Measurements from ENCODE around the gene SNAP29.
"Not testable (repeated sequence)": the region's sequence is repeated elsewhere in the genome, so short reads cannot be mapped to it uniquely, and the experiment has no call there.

The SNAP29 gene

GRCh38 chr22:20858615-20859416 lies at the start of gene SNAP29, which contains the start of gene PI4KA:
SNAP29 (plus strand) TSS chr22:20859007; CDS start chr22:20859111, 104 bp downstream.
PI4KA (minus strand) TSS chr22:20858811; CDS start chr22:20858725, 86 bp downstream.
- H3K27me3 ChIP-seq (ENCODE audit: control insufficient read depth, insufficient read depth, low read length) = no peaks in the 10 kb centered on the region
- no peaks in the 10 kb centered on the region for H3K36me3 ChIP-seq (ENCODE audit: control insufficient read depth, insufficient read depth, low read length)
- peaks cover 13% of the 10 kb centered on the region for H3K4me1 ChIP-seq (ENCODE audit: control insufficient read depth, insufficient read depth, low read length)
- H3K9ac ChIP-seq (ENCODE audit: low read length) = peak within 1 kb of the TSS; percentile 83
- peak within 1 kb of the TSS; percentile 91 for H3K4me3 ChIP-seq (ENCODE audit: low read length)
- H3K27ac ChIP-seq (ENCODE audit: low read depth, low read length) = peak within 1 kb of the TSS; percentile 86

- no peak overlapping the region for H3K4me3 ChIP-seq (ENCODE audit: low read length)
- H3K27ac ChIP-seq (ENCODE audit: low read depth, low read length) = no peak overlapping the region
- no peak overlapping the region for H3K9ac ChIP-seq (ENCODE audit: low read length)
- no peaks in the 10 kb centered on the region for H3K4me1 ChIP-seq (ENCODE audit: control insufficient read depth, insufficient read depth, low read length)
- peaks cover 23% of the 10 kb centered on the region for H3K36me3 ChIP-seq (ENCODE audit: control insufficient read depth, insufficient read depth, low read length)
- no peaks in the 10 kb centered on the region for H3K27me3 ChIP-seq (ENCODE audit: control insufficient read depth, insufficient read depth, low read length)
Observed at GRCh38 chr22:20809538-20810185, 49.1 kb upstream of the SNAP29 start.

GRCh38 chr22:20810645-20811044 lies 48.2 kb upstream of the SNAP29 start:
- no peaks in the 10 kb centered on the region for H3K4me1 ChIP-seq (ENCODE audit: control insufficient read depth, insufficient read depth, low read length)
- no peaks in the 10 kb centered on the region for H3K27me3 ChIP-seq (ENCODE audit: control insufficient read depth, insufficient read depth, low read length)
- H3K27ac ChIP-seq (ENCODE audit: low read depth, low read length) = no peak overlapping the region
- peaks cover 18% of the 10 kb centered on the region for H3K36me3 ChIP-seq (ENCODE audit: control insufficient read depth, insufficient read depth, low read length)
- H3K9ac ChIP-seq (ENCODE audit: low read length) = no peak overlapping the region
- H3K4me3 ChIP-seq (ENCODE audit: low read length) = no peak overlapping the region

GRCh38 chr22:20811171-20811570 lies 47.6 kb upstream of the SNAP29 start:
- H3K4me1 ChIP-seq (ENCODE audit: control insufficient read depth, insufficient read depth, low read length) = no peaks in the 10 kb centered on the region
- no peak overlapping the region for H3K9ac ChIP-seq (ENCODE audit: low read length)
- peaks cover 15% of the 10 kb centered on the region for H3K36me3 ChIP-seq (ENCODE audit: control insufficient read depth, insufficient read depth, low read length)
- no peaks in the 10 kb centered on the region for H3K27me3 ChIP-seq (ENCODE audit: control insufficient read depth, insufficient read depth, low read length)
- no peak overlapping the region for H3K4me3 ChIP-seq (ENCODE audit: low read length)
- H3K27ac ChIP-seq (ENCODE audit: low read depth, low read length) = no peak overlapping the region

DNA sequence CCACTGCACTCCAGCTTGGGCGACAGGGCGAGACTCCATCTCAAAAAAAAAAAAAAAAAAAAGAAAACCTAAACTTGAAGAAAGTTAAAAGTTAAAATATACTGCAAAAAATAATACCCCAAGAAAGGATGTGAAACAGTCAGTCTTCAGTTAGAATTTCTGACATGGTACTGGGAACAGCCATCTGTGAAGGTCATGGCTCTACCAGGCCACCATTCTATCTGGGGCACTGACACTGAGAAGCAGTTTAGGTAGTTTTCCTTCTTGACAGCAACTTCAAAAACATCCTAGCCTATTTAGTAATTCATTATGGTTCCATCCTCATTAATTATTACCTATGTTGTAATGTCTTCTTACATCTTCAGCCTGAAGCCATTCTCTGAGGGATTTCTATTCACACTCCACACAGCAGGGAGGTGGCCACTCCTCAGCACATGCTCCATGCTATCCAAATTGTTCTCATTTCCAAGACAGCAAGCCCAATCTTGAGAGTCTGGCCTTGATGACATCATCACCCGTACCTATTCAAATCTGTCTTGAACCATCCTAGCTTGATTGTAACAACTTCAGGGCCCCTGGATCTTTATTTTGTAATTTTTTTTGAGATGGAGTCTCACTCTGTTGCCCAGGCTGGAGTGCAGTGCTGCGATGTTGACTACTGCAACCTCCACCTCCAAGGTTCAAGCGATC lies 46.7 kb upstream of the SNAP29 start:
- Histone ChIP-seq H3K9ac (ENCODE audit: low read length) (no peak overlapping the region), H3K4me3 (ENCODE audit: low read length) (no peak overlapping the region), H3K27ac (ENCODE audit: low read depth, low read length) (no peak overlapping the region), H3K36me3 (ENCODE audit: control insufficient read depth, insufficient read depth, low read length) (peaks cover 22% of the 10 kb centered on the region), H3K4me1 (ENCODE audit: control insufficient read depth, insufficient read depth, low read length) (no peaks in the 10 kb centered on the region), H3K27me3 (ENCODE audit: control insufficient read depth, insufficient read depth, low read length) (no peaks in the 10 kb centered on the region)

DNA sequence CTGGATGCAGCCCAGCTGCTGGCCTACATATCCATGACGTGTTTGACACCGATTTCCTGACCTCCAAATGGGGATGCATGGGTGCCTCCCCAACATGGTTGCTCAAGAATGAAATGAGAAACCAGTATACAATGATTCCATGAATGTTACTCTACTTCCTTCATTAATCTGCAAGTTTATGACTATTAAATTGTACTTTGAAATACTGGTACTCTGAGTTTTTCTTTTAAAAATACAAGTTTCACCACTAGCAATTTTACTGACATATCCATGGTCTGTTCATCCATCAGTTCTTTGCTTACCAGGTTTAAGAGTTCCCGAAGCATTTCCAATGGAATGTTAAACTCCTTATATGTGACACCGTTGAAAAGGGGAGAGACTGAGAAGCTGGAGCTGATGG lies 45.8 kb upstream of the SNAP29 start:
- no peak overlapping the region for H3K4me3 ChIP-seq (ENCODE audit: low read length)
- no peak overlapping the region for H3K27ac ChIP-seq (ENCODE audit: low read depth, low read length)
- no peaks in the 10 kb centered on the region for H3K27me3 ChIP-seq (ENCODE audit: control insufficient read depth, insufficient read depth, low read length)
- H3K9ac ChIP-seq (ENCODE audit: low read length) = no peak overlapping the region
- H3K36me3 ChIP-seq (ENCODE audit: control insufficient read depth, insufficient read depth, low read length) = peaks cover 20% of the 10 kb centered on the region
- no peaks in the 10 kb centered on the region for H3K4me1 ChIP-seq (ENCODE audit: control insufficient read depth, insufficient read depth, low read length)

GRCh38 chr22:20814221-20814808 lies 44.5 kb upstream of the SNAP29 start:
- Histone ChIP-seq H3K4me1 (ENCODE audit: control insufficient read depth, insufficient read depth, low read length) (no peaks in the 10 kb centered on the region), H3K9ac (ENCODE audit: low read length) (no peak overlapping the region), H3K4me3 (ENCODE audit: low read length) (no peak overlapping the region), H3K27ac (ENCODE audit: low read depth, low read length) (no peak overlapping the region), H3K36me3 (ENCODE audit: control insufficient read depth, insufficient read depth, low read length) (peaks cover 22% of the 10 kb centered on the region), H3K27me3 (ENCODE audit: control insufficient read depth, insufficient read depth, low read length) (no peaks in the 10 kb centered on the region)

GRCh38 chr22:20815477-20816050 lies 43.2 kb upstream of the SNAP29 start:
- no peaks in the 10 kb centered on the region for H3K27me3 ChIP-seq (ENCODE audit: control insufficient read depth, insufficient read depth, low read length)
- no peak overlapping the region for H3K27ac ChIP-seq (ENCODE audit: low read depth, low read length)
- no peak overlapping the region for H3K4me3 ChIP-seq (ENCODE audit: low read length)
- peaks cover 22% of the 10 kb centered on the region for H3K36me3 ChIP-seq (ENCODE audit: control insufficient read depth, insufficient read depth, low read length)
- no peaks in the 10 kb centered on the region for H3K4me1 ChIP-seq (ENCODE audit: control insufficient read depth, insufficient read depth, low read length)
- H3K9ac ChIP-seq (ENCODE audit: low read length) = no peak overlapping the region

DNA sequence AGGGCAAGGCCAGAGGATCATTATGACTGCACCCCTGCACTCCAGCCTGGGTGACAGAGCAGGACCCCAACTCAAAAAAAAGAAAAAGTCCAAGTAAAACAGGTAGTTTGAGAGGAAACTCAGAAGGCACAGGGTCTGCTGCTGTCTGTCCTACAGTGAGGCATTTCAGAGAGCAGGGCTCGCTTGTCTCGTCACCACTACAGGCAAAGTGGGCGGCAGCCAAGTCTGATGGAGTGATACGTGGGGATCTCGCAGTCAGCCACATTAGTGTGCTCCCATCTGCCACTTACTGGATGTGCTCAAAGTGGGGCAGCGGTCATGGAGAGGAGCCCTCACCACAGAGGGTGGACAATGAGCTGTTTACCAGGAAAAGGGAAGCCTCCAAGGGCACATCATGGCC lies 42.2 kb upstream of the SNAP29 start:
- no peak overlapping the region for H3K9ac ChIP-seq (ENCODE audit: low read length)
- no peak overlapping the region for H3K27ac ChIP-seq (ENCODE audit: low read depth, low read length)
- no peak overlapping the region for H3K4me3 ChIP-seq (ENCODE audit: low read length)
- no peaks in the 10 kb centered on the region for H3K27me3 ChIP-seq (ENCODE audit: control insufficient read depth, insufficient read depth, low read length)
- no peaks in the 10 kb centered on the region for H3K4me1 ChIP-seq (ENCODE audit: control insufficient read depth, insufficient read depth, low read length)
- peaks cover 22% of the 10 kb centered on the region for H3K36me3 ChIP-seq (ENCODE audit: control insufficient read depth, insufficient read depth, low read length)

GRCh38 chr22:20818471-20818870 lies 40.3 kb upstream of the SNAP29 start:
- Histone ChIP-seq H3K9ac (ENCODE audit: low read length) (no peak overlapping the region), H3K27ac (ENCODE audit: low read depth, low read length) (no peak overlapping the region), H3K27me3 (ENCODE audit: control insufficient read depth, insufficient read depth, low read length) (no peaks in the 10 kb centered on the region), H3K36me3 (ENCODE audit: control insufficient read depth, insufficient read depth, low read length) (peaks cover 21% of the 10 kb centered on the region), H3K4me1 (ENCODE audit: control insufficient read depth, insufficient read depth, low read length) (no peaks in the 10 kb centered on the region), H3K4me3 (ENCODE audit: low read length) (no peak overlapping the region)

DNA sequence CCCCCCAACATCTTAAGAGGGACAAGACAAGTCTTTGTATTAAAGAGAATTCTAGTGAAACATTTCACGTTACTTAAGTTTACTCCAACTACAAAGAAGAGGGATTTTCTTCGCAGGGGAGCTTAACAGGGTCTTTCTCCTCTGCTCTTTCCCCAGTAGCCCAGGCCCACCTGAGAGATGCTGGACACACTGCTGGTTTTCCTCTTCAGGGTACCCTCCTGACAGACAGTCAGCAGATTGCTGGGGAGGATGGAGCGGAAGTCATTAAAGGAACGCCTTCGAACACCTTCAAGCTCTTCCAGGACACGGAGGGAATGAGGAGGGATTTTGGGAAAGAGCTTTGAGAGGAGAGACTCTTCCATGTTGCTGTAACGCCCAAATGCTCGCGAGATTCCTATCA lies 39.3 kb upstream of the SNAP29 start:
- Histone ChIP-seq H3K27me3 (ENCODE audit: control insufficient read depth, insufficient read depth, low read length) (no peaks in the 10 kb centered on the region), H3K9ac (ENCODE audit: low read length) (no peak overlapping the region), H3K4me1 (ENCODE audit: control insufficient read depth, insufficient read depth, low read length) (no peaks in the 10 kb centered on the region), H3K36me3 (ENCODE audit: control insufficient read depth, insufficient read depth, low read length) (peaks cover 20% of the 10 kb centered on the region), H3K27ac (ENCODE audit: low read depth, low read length) (no peak overlapping the region), H3K4me3 (ENCODE audit: low read length) (no peak overlapping the region)

DNA sequence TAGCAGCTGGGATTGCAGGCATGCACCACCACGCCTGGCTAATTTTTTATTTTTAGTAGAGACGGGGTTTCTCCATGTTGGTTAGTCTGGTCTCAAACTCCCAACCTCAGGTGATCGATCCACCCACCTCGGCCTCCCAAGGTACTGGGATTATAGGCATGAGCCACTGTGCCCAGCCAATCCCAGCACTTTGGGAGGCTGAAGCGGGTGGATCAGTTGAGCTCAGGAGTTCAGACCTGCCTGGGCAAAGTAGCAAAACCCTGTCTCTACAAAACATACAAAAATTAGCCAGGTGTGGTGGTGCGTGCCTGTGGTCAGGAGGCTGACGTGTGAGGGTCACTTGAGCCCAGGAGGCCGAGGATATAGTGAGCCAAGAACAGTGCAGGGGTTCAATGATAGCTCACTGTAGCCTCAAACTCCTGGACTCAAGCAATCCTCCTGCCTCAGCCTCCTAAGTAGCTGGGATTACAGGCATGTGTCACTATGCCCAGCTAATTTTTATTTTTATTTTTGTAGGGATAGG lies 37.0 kb upstream of the SNAP29 start:
- not testable (repeated sequence) for H3K4me3 ChIP-seq (ENCODE audit: low read length); H3K9ac ChIP-seq (ENCODE audit: low read length); H3K27me3 ChIP-seq (ENCODE audit: control insufficient read depth, insufficient read depth, low read length); H3K4me1 ChIP-seq (ENCODE audit: control insufficient read depth, insufficient read depth, low read length); H3K27ac ChIP-seq (ENCODE audit: low read depth, low read length)
- H3K36me3 ChIP-seq (ENCODE audit: control insufficient read depth, insufficient read depth, low read length) = peaks cover 15% of the 10 kb centered on the region

All from rectal smooth muscle tissue (tissue), 1 donor.